GM19043 (cell line): ENCODE measurements around the gene SLC44A5.

ENCODE experiments used
- ATAC-seq: cut with Tn5 transposase; IDR thresholded peaks from one replicate; pipeline ENCODE4 v1.9.1; 2021; ENCODE audit warnings: low read depth; ENCODE audit not compliant: unreplicated experiment

Gene SLC44A5

GRCh38 chr1:75589637-75590036, 21.3 kb downstream of the SLC44A5 start:
- ATAC-seq, result no peak

DNA sequence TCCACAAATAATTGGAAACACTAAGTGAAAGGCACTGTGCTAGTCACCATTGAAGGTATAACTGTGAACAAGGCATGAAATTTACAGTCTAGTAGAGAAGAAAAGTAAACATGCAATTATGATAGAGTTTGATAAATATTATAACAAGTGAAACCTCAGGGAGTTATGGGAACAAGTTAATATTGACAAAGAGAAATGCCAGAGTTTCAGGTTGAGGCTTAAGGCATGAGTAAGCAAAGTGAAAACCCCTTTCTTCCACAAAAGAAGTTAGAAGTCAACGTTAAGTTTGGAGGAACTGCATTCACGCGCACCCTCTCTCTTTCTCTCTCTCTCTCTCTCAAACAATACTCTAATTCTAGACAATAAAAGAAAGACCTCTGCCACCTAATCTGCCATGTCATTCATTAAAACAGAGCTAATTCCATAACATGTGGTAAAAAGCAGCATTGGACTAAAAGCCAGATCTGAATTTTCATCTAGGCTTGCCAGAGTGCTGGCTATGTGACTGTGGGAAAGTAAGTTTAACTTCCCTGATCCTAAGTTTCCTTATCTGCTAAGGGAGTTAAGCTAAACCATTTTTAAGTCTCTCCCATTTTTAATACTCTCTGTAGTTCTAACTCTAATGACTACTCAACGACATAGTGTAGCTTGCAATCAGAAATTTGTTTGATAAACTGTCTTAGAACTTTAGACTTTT, 22.0 kb downstream of the SLC44A5 start:
- no peak for ATAC-seq

- no peak for ATAC-seq
Measured at GRCh38 chr1:75587692-75588091, 23.2 kb downstream of the SLC44A5 start.

DNA sequence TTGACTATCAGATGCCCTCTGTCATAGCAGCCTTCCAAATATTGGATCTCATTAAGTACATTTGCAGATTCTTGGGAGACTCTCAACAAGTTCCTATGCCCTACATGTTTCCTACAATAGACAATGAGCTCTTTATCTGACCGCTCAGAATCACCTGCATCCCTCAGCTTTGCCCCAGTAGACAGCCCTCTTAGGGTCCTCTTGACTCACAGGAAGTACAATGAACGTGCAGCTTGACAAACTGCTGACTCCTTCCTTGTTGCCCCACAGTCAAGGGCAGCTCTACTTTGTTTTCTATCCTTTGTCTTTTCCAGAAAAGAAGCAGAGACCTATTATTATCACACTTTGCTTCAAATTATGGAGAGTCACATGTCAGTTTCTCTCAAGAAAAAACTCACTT, 27.6 kb downstream of the SLC44A5 start:
- no peak for ATAC-seq

- no peak for ATAC-seq
Measured at GRCh38 chr1:75582725-75583261, 28.1 kb downstream of the SLC44A5 start.

DNA sequence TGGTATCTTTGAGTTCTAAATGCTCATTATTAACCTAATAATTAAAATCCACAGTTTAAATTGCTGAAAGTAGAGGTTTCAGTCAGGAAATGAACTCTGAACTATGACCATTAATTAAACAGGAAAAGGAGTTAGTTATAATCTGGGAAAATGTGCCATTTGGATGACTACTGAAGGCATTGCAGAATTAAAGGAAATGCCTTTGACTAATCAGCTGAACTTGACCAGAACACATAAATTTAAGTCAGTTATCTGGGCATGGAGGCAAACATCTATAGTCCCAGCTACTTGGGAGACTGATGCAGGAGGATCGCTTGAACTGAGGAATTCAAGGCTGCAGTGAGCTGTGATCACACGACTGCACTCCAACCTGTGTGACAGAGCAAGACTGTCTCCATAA, 31.9 kb downstream of the SLC44A5 start:
- no peak for ATAC-seq

GRCh38 chr1:75575837-75576236, 35.1 kb downstream of the SLC44A5 start:
- ATAC-seq, result no peak

GRCh38 chr1:75567191-75567590, 43.7 kb downstream of the SLC44A5 start:
- no peak for ATAC-seq

GRCh38 chr1:75559800-75560199, 51.1 kb downstream of the SLC44A5 start:
- ATAC-seq, result no peak

DNA sequence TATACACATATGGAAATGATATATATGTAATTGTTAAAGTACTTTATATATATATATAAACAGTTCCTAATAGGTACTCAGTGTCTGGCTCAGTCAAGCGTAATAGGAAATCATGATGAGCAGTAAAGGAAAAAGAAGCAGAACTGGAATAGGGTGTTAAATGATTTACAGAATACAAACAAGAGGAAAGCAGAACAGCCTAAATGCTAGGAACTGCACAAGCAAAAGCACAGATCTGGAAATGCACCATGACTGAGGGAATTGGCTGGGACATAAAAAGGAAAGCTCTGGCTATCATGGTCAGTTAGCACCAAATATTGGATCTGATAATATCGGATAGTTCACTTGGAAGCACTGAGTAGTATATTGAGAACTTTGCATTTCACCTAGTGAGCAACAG, 51.8 kb downstream of the SLC44A5 start:
- ATAC-seq, result no peak

DNA sequence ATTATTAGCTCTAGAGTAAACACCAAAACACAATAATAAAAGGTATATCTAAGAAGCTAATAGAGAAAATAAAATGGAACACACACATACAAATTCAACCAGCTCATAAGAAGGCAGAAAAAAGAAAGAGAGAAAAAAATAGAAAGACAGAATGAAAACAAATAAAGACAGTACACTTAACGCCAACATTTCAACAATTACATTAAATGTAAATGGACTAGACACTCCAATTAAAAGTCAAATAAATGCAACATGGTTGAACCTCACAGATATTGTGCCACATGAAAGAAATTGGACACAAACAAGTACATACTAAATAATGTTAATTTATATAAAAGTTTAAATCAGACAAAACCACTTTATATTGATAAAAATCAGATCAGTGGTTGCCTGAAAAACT, 56.0 kb downstream of the SLC44A5 start:
- ATAC-seq, result no peak

GRCh38 chr1:75554181-75554580, 56.7 kb downstream of the SLC44A5 start:
- no peak for ATAC-seq

DNA sequence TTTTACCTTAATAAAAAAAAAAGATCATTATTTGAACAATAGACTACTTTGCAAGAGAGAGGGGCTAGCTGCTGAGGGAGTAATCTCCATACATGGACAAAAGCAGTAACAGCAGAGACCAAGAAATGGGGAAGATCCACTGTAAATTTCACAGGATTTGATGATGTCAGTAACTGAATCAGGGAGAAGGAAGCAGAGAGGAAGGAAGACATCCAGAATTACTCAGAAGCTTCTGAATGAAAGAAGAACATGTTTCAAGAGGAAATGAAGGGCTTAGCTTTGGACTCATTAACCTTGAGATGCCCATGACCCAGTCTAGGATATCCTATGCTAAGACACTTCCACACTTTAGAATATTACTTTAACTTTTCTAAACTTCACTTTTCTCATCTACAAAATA, 60.4 kb downstream of the SLC44A5 start:
- ATAC-seq, result no peak

DNA sequence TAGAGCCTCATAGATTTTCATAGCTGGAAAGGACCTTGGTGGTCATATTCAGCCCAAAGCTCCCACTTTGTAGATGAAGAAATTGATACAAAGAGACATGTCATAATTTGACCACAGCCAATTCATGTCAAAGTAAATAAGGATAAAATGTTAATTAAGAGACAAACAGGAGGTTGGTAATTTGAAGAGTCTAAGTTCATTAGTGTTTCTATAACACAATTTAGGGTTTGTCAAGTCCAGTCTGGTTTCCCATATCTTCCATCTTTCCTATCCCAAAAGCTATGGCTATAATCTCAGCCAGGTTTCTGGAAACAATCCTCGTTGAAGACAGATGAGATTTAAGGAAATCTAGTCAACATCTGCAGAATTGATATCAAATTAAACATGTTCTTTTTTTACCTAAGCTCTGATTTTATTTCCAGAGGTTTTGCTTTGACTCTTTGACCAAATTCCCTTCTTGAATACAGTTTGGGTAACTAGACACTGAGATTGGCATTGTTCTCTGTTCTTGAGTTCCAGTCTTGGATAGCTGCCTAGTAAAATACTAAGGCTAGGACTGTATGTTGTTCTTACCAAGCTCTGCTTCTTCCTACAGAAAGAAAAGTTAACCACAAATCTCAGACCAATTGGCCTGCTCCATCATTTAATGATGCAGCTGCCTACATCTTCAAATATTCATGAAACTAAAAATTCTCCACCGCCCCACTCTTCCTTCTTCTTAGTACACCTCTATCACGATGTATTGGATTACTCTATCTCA, 62.0 kb downstream of the SLC44A5 start:
- no peak for ATAC-seq

GRCh38 chr1:75543705-75544104, 67.2 kb downstream of the SLC44A5 start:
- ATAC-seq, result no peak

GRCh38 chr1:75542818-75543570, 67.9 kb downstream of the SLC44A5 start:
- ATAC-seq, result no peak

DNA sequence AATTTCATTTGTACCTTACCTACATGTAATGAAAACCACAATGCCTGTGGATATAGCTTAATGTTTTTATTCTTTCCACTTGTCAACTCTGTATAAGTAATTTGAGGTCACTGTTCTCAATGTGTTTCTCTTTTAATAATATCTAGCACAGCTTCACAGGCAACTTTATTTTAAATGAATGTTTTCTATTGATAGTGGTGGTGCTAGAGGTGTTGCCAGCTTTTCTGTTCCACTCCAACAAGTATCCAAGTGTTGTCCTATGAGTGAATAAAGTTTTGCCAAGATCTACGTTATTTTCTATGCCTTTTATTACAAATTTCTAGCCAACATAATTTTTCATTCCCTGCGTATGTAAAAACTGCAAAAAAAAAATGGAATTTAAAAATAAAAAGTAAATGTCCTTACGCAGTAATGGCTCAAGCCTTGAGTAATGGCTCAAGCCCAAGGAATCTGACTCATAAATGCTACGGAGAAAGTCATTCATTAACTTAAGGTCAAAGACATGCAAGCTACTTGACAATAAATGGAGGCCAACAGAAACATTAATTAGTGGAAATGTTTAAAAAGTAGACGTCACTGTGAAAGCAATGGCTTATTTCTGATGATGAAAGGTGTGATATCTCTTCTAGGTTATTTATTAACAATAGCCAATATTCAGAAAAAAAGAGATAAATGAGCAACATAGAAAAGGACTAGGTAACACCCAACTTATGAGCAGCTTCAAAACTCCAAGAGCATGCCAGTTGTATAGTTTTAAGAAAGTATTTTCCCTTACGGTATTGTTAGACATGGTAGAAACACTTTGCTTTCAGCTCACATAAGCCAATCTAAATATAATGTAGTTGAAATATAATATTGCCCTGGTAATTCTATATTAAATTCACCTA, 71.4 kb downstream of the SLC44A5 start:
- no peak for ATAC-seq

DNA sequence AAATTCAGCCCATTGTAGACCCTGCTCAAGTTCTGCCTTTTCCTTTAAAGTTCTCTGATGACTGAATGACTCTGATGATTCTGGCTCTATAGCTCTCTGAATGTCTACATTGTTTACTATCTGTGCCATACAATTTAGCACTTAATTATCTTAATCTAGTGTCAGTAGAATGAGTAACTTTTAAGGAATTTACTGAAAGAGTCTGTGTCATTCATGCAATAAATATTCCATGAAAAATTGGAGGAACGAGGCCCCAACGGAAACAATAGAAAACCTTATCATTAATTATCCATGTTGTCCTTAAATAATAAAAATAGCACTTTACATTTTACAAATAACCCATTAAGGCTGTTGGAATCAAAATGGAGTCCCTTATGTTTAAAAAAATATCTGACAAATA, 77.8 kb downstream of the SLC44A5 start:
- ATAC-seq, result no peak

DNA sequence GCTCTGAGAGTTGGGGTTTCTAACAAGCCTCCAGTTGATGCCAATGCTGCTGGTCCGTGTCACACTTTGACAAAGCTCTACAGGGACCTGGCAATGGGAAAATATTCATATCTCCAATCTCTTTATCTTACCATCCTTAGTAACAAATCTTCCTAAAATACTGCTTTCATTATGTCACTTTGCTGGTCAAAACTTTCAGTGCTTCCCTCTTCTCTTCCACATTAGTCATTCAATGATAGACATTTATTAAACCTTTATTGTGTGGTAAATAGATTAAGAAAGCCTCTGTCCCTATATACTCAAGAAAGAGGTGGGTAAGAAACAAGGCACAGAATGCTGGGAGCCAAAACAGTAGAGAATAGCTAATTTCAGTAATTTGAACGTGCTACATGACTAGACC, 79.3 kb downstream of the SLC44A5 start:
- ATAC-seq, result no peak

DNA sequence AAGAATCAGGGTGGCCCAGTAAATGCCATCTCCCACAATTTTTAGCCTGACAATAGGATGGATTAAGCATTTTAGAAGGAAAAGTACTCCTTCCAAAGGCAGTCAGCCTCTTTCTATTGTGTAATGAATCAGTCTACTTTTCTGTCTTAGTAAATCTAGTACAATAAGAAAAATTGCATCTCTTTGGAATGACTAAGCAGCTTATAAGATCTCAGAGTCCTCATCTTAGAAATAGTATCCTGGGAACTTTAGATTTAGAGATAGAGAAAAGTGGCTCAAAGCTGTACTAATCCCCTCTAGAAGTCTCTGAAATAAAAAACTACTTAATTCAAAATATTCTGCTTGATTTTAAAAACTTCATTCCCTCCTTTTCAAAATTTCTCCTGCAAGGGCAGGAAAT, 81.4 kb downstream of the SLC44A5 start:
- no peak for ATAC-seq
